Lung (tissue), 16 donors: Measurements from ENCODE around the gene JPH2. TPM values are rescaled to one million over a fixed set of nuclear protein-coding genes. Genes with fewer than 3 reads are reported as not detected.

ENCODE experiments used
- ATAC-seq: fragments of 200-7000 bp; cut with Tn5 transposase; one replicate; pipeline ENCODE4 v1.9.1; 2020; ENCODE audit warnings: moderate number of reproducible peaks; ENCODE audit not compliant: insufficient read depth, low FRiP score
- DNase-seq, 3 donors: peaks; one replicate each; pipeline ENCODE4 v3.0.0-alpha.2; 2013 to 2017
- H3K27ac ChIP-seq, 2 donors: one replicate each; pipeline ENCODE4 v1.5.1; 2013; ENCODE audit warnings: mild to moderate bottlenecking in 2 of 2, moderate library complexity in 2 of 2, control low read depth in 1 of 2, inconsistent platforms in 1 of 2, low read depth in 1 of 2, low read length in 1 of 2
- H3K27me3 ChIP-seq, 3 donors: one replicate each; pipeline ENCODE4 v1.5.1; 2013; ENCODE audit warnings: low read length in 2 of 3; ENCODE audit not compliant: control insufficient read depth in 3 of 3, insufficient read depth in 3 of 3
- H3K36me3 ChIP-seq, 4 donors: one replicate each; pipeline ENCODE4 v1.5.1; 2013; ENCODE audit warnings: low read length in 4 of 4, mild to moderate bottlenecking in 1 of 4, moderate library complexity in 1 of 4; ENCODE audit not compliant: control insufficient read depth in 4 of 4, insufficient read depth in 4 of 4
- H3K4me1 ChIP-seq, 5 donors: one replicate each; pipeline ENCODE4 v1.5.1; 2013; ENCODE audit warnings: low read length in 5 of 5, mild to moderate bottlenecking in 2 of 5, moderate library complexity in 1 of 5; ENCODE audit not compliant: control insufficient read depth in 5 of 5, insufficient read depth in 5 of 5
- H3K4me3 ChIP-seq: one replicate; pipeline ENCODE4 v1.5.1; 2013; ENCODE audit warnings: mild to moderate bottlenecking, control low read depth, moderate library complexity
- H3K9ac ChIP-seq, 2 donors: one replicate each; pipeline ENCODE4 v1.5.1; 2013; ENCODE audit warnings: low read length in 2 of 2, control low read depth in 1 of 2; ENCODE audit not compliant: insufficient read depth in 1 of 2
- H3K9me3 ChIP-seq, 4 donors: one replicate each; pipeline ENCODE4 v1.5.1; 2013; ENCODE audit warnings: low read length in 3 of 4, mild to moderate bottlenecking in 1 of 4, moderate library complexity in 1 of 4; ENCODE audit not compliant: control insufficient read depth in 4 of 4, insufficient read depth in 3 of 4
- WGBS, 2 donors: extraction: QIAGEN DNeasy Blood & Tissue Kit; methylation state at CpG; one replicate each; pipeline ENCODE4 v1.1.7; 2013; 5-methylcytosine and 5-hydroxymethylcytosine counted together
- long read RNA-seq, 5 donors: transcript quantifications; one replicate each; lab custom pipeline, GENCODE V29; 2026
- polyA plus RNA-seq, 2 donors: library from polyadenylated mRNA; stranded (reverse); fragments of 200-250 nt; gene quantifications; one replicate each; pipeline ENCODE4 v1.2.1, GENCODE V29; 2013
- total RNA-seq, 2 donors: library from RNA; depleted of rRNA in 1 of 2; stranded (reverse); fragments of >200 nt in 1 of 2; gene quantifications; one replicate each; pipeline ENCODE4 v1.2.1, GENCODE V29; 2014 to 2021
- TF ChIP-seq, protein P1 (sequence below): IDR thresholded peaks from 2 replicates; pipeline ENCODE4 v1.5.1; 2012; ENCODE audit warnings: mild to moderate bottlenecking; ENCODE audit errors: control extremely low read depth, extremely low read depth
- donor health status: control.
- donor health status: control.
- donor health status: Bipolar disorder and iron deficiency.
- donor health status: healthy.
- donor health status: DM: yes; HTN: yes; CAD: no.

JPH2 gene
- 1 to 10 TPM; 2.8 to 9.2 TPM for total RNA-seq
- 1 to 10 TPM; 2.5 to 2.6 TPM for polyA plus RNA-seq
- long read RNA-seq, donor 1, full-length matches to known transcripts = 1 of 1 reads
- long read RNA-seq, donor 1, partial matches to known transcripts = 0 of 1 reads
- long read RNA-seq, donor 1, other reads (novel, unspliced or antisense) = 0 of 1 reads
- long read RNA-seq, donor 2 = 0 reads
- long read RNA-seq, donor 3 = 0 reads
- long read RNA-seq, donor 4 = 0 reads
- long read RNA-seq, donor 5, full-length matches to known transcripts = 2 of 2 reads
- long read RNA-seq, donor 5, partial matches to known transcripts = 0 of 2 reads
- long read RNA-seq, donor 5, other reads (novel, unspliced or antisense) = 0 of 2 reads

DNA sequence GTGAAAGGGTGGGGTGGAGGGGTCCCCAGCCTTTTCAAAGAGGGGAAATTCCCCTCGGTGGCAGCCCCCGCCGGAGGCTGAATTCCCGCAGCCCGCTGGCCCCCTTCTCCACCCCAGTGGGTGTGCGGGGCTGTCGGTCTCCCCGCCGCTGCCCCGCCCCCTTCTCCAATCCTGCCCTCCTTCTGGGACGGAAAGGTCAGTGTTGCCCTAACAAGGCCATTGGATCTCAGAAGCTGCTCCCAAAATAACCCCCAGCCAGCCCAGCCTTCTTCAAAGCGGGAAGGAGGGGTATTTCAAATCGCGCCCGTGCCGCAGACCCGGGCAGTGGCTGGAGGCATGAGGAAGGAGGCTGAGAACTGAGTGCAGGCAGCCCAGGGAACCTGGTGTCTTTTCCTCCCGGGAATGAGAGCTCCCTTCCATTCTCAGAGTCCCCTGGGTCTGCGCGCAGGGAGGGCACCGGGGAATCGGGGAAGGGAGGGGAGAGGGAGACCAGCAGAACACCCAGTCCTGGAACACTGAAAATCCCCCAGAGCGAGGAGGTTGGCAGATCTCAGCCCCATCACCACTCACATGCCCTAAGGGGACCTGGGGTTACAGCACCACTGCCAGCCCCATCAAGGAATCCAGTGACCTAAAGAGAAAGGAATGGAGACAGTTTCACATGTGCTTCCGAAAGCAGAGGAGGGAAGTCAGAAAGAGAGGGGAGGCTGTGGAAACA lies at the start of gene JPH2:
Gene JPH2, minus strand, starts transcription at position 135 of the 718 bp plus-strand sequence. CDS start 483 bp downstream, outside the sequence.
- TF ChIP-seq, protein P1, sequence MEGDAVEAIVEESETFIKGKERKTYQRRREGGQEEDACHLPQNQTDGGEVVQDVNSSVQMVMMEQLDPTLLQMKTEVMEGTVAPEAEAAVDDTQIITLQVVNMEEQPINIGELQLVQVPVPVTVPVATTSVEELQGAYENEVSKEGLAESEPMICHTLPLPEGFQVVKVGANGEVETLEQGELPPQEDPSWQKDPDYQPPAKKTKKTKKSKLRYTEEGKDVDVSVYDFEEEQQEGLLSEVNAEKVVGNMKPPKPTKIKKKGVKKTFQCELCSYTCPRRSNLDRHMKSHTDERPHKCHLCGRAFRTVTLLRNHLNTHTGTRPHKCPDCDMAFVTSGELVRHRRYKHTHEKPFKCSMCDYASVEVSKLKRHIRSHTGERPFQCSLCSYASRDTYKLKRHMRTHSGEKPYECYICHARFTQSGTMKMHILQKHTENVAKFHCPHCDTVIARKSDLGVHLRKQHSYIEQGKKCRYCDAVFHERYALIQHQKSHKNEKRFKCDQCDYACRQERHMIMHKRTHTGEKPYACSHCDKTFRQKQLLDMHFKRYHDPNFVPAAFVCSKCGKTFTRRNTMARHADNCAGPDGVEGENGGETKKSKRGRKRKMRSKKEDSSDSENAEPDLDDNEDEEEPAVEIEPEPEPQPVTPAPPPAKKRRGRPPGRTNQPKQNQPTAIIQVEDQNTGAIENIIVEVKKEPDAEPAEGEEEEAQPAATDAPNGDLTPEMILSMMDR = no peak
- H3K4me1 ChIP-seq = peaks cover 0 to 16% (median 9%) of the 10 kb centered on the region in 5 donors
- peak within 1 kb of the TSS; percentile 42 to 80 for H3K9ac ChIP-seq
- 3% methylated on average over 24 of the region's 24 CpGs for WGBS, 2 donors
- H3K4me3 ChIP-seq = peak within 1 kb of the TSS; percentile 18
- DNase-seq (peak; percentile 23 to 38 (median 27)), ATAC-seq (peak; percentile 30)
- no peaks in the 10 kb centered on the region for H3K36me3 ChIP-seq
- H3K27ac ChIP-seq = peak within 1 kb of the TSS; percentile 28 to 95
- peaks cover 0 to 27% (median 2%) of the 10 kb centered on the region in 3 donors for H3K27me3 ChIP-seq
- no peaks in the 10 kb centered on the region for H3K9me3 ChIP-seq

GRCh38 chr20:44235702-44236101 lies 48.7 kb upstream of the JPH2 start:
- 94 to 97% methylated on average over 2 of the region's 2 CpGs for WGBS, 2 donors
- Histone ChIP-seq H3K9me3 (peaks cover 0 to 3% (median 0%) of the 10 kb centered on the region in 4 donors), H3K27me3 (no peaks in the 10 kb centered on the region), H3K27ac (no peak overlapping the region), H3K4me3 (no peak overlapping the region), H3K4me1 (peaks cover 0 to 2% (median 0%) of the 10 kb centered on the region in 5 donors), H3K36me3 (no peaks in the 10 kb centered on the region), H3K9ac (no peak overlapping the region)
- TF ChIP-seq, protein P1 = no peak
- DNase-seq = no peak
- no peak for ATAC-seq

GRCh38 chr20:44234566-44235317 lies 47.8 kb upstream of the JPH2 start:
- peaks cover 0 to 2% (median 0%) of the 10 kb centered on the region in 5 donors for H3K4me1 ChIP-seq
- TF ChIP-seq, protein P1 = no peak
- no peak overlapping the region for H3K27ac ChIP-seq
- peaks cover 0 to 3% (median 0%) of the 10 kb centered on the region in 4 donors for H3K9me3 ChIP-seq
- WGBS, 2 donors = 86 to 93% methylated on average over 14 of the region's 14 CpGs
- no peak overlapping the region for H3K4me3 ChIP-seq
- H3K36me3 ChIP-seq = no peaks in the 10 kb centered on the region
- H3K27me3 ChIP-seq = no peaks in the 10 kb centered on the region
- DNase-seq (no peak), ATAC-seq (no peak)
- no peak overlapping the region for H3K9ac ChIP-seq
